HG03196 (cell line): Measurements from ENCODE around the gene PRSS12.
"Not testable (repeated sequence)": the region's sequence is repeated elsewhere in the genome, so short reads cannot be mapped to it uniquely, and the experiment has no call there.

Source experiments
- ATAC-seq: cut with Tn5 transposase; IDR thresholded peaks from one replicate; pipeline ENCODE4 v1.9.1; 2021; ENCODE audit not compliant: unreplicated experiment

The PRSS12 gene

GRCh38 chr4:118279328-118279727 lies 73.5 kb downstream of the PRSS12 start:
- no peak for ATAC-seq

- ATAC-seq, result peak; percentile 92
Measured at GRCh38 chr4:118278473-118279274, 74.1 kb downstream of the PRSS12 start.

- ATAC-seq, result no peak
Measured at GRCh38 chr4:118277243-118277642, 75.6 kb downstream of the PRSS12 start.

- no peak for ATAC-seq
Measured at GRCh38 chr4:118276580-118276979, 76.2 kb downstream of the PRSS12 start.

GRCh38 chr4:118273642-118274041 lies 79.2 kb downstream of the PRSS12 start:
- no peak for ATAC-seq

GRCh38 chr4:118271788-118272187 lies 81.0 kb downstream of the PRSS12 start:
- no peak for ATAC-seq

GRCh38 chr4:118270492-118270891 lies 82.3 kb downstream of the PRSS12 start:
- ATAC-seq, result no peak

- ATAC-seq, result no peak
Measured at GRCh38 chr4:118268780-118269179, 84.0 kb downstream of the PRSS12 start.

GRCh38 chr4:118266145-118266496 lies 86.7 kb downstream of the PRSS12 start:
- ATAC-seq, result not testable (repeated sequence)

- ATAC-seq, result no peak
Measured at GRCh38 chr4:118265312-118266144, 87.3 kb downstream of the PRSS12 start.

- ATAC-seq, result no peak
Measured at GRCh38 chr4:118264096-118264495, 88.7 kb downstream of the PRSS12 start.

GRCh38 chr4:118260309-118260708 lies 92.5 kb downstream of the PRSS12 start:
- no peak for ATAC-seq

- ATAC-seq, result no peak
Measured at GRCh38 chr4:118259111-118259510, 93.7 kb downstream of the PRSS12 start.

- no peak for ATAC-seq
Measured at GRCh38 chr4:118254368-118254767, 98.4 kb downstream of the PRSS12 start.

- ATAC-seq, result no peak
Measured at GRCh38 chr4:118249890-118250289, 102.9 kb downstream of the PRSS12 start.

GRCh38 chr4:118237531-118237930 lies 115.3 kb downstream of the PRSS12 start:
- no peak for ATAC-seq

GRCh38 chr4:118235566-118236120 lies 117.2 kb downstream of the PRSS12 start:
- no peak for ATAC-seq
